HCT116 (cell line): ENCODE data around the gene SPNS1. TPM values are rescaled to one million over a fixed set of nuclear protein-coding genes. Genes with fewer than 3 reads are reported as not detected.

ENCODE experiments used
- ATAC-seq: fragments of 200-7000 bp; cut with Tn5 transposase; 2 replicates; pipeline ENCODE4 v1.9.1; 2020; ENCODE audit warnings: mild to moderate bottlenecking, moderate library complexity
- BruUV-seq: library from RNA; stranded (reverse); fragments of 400-500 nt; replicated peaks from 2 replicates; lab custom pipeline; 2021; lab: Mats Ljungman, UMichigan
- CTCF ChIA-PET: fragments of 300-600 bp; sonication (Branson Sonifier 250); formaldehyde crosslinking; loops from one replicate; lab custom pipeline; 2021; ENCODE audit warnings: antibody characterized with exemption; lab: Charles Lee
- POLR2A ChIA-PET: fragments of 300-600, 350-600 bp; sonication (Branson Sonifier 250); formaldehyde crosslinking; loops from one replicate; lab custom pipeline; 2021; ENCODE audit warnings: antibody characterized with exemption; lab: Charles Lee
- RAD21 ChIA-PET, 2 experiments: fragments of 300-600 bp; sonication (Branson Sonifier 250); formaldehyde crosslinking; loops; one replicate each; lab custom pipeline; 2023; ENCODE audit warnings: low total read pairs in 2 of 2; ENCODE audit not compliant: uncharacterized antibody in 2 of 2, unreplicated experiment in 2 of 2, low non-redundant PET in 1 of 2; lab: Charles Lee
- DNase-seq: peaks from one replicate; pipeline ENCODE4 v3.0.0-alpha.2; 2010; ENCODE audit warnings: low read depth, low spot score
- H2AFZ ChIP-seq: fragments of 200-600 bp; shearing (Covaris generic), sonication (generic); 2 replicates; pipeline ENCODE4 v1.6.1; 2017; ENCODE audit warnings: low read depth, mixed run types, mixed read lengths, antibody characterized with exemption, low read length; ENCODE audit not compliant: poor library complexity, severe bottlenecking
- H3K27ac ChIP-seq: 2 replicates; pipeline ENCODE4 v1.5.1; 2012; ENCODE audit warnings: low read depth, low read length
- H3K27me3 ChIP-seq: fragments of 200-600 bp; sonication (generic); 2 replicates; pipeline ENCODE4 v1.6.1; 2016; ENCODE audit warnings: mixed run types, low read length, mixed read lengths; ENCODE audit not compliant: insufficient read depth
- H3K36me3 ChIP-seq, 2 experiments: fragments of 200-500 bp in 1 of 2; fragments of 200-600 bp in 1 of 2; sonication (Bioruptor generic) in 1 of 2; sonication (generic) in 1 of 2; 2 replicates each; pipeline versions ENCODE4 v1.5.1 to v1.6.1; 2014 to 2016; ENCODE audit warnings: low read length in 2 of 2, inconsistent platforms in 1 of 2, mixed read lengths in 1 of 2, mixed run types in 1 of 2; ENCODE audit not compliant: insufficient read depth in 2 of 2, control insufficient read depth in 1 of 2
- H3K4me1 ChIP-seq, 2 experiments: fragments of 200-600 bp in 1 of 2; sonication (generic) in 1 of 2; 2 replicates each; pipeline versions ENCODE4 v1.5.1 to v1.6.1; 2012 to 2017; ENCODE audit warnings: low read length in 2 of 2, inconsistent platforms in 1 of 2, mild to moderate bottlenecking in 1 of 2, mixed read lengths in 1 of 2, mixed run types in 1 of 2, moderate library complexity in 1 of 2; ENCODE audit not compliant: insufficient read depth in 2 of 2, control insufficient read depth in 1 of 2
- H3K4me2 ChIP-seq: fragments of 200-600 bp; sonication (generic); 2 replicates; pipeline ENCODE4 v1.6.1; 2017; ENCODE audit warnings: mixed run types, low read length, mixed read lengths
- H3K4me3 ChIP-seq, 2 experiments: fragments of 200-600 bp in 1 of 2; sonication (generic) in 1 of 2; replicated peaks in 1 of 2; 2 replicates each; pipeline ENCODE4 v1.5.1; 2011 to 2016; ENCODE audit warnings: low read length in 2 of 2, control low read depth in 1 of 2, low read depth in 1 of 2, mild to moderate bottlenecking in 1 of 2, mixed read lengths in 1 of 2, mixed run types in 1 of 2
- H3K79me2 ChIP-seq: fragments of 200-600 bp; sonication (generic); 2 replicates; pipeline ENCODE4 v1.6.1; 2017; ENCODE audit warnings: mild to moderate bottlenecking, mixed run types, low read length, moderate library complexity, mixed read lengths; ENCODE audit not compliant: insufficient read depth
- H3K9ac ChIP-seq: fragments of 200-600 bp; sonication (generic); 2 replicates; pipeline ENCODE4 v1.6.1; 2016; ENCODE audit warnings: low read length, mixed read lengths
- H3K9me2 ChIP-seq: fragments of 200-600 bp; sonication (generic), shearing (Covaris generic); 2 replicates; pipeline ENCODE4 v1.6.1; 2017; ENCODE audit warnings: mixed run types, mild to moderate bottlenecking, moderate library complexity; ENCODE audit not compliant: insufficient read depth
- H3K9me3 ChIP-seq, 2 experiments: fragments of 200-500 bp in 1 of 2; fragments of 200-600 bp in 1 of 2; sonication (Bioruptor generic) in 1 of 2; sonication (generic) in 1 of 2; 2 replicates each; pipeline ENCODE4 v1.6.1; 2014 to 2017; ENCODE audit warnings: low read length in 2 of 2, mixed read lengths in 2 of 2, inconsistent platforms in 1 of 2, low read depth in 1 of 2, mild to moderate bottlenecking in 1 of 2, mixed run types in 1 of 2, moderate library complexity in 1 of 2; ENCODE audit not compliant: control insufficient read depth in 1 of 2, insufficient read depth in 1 of 2
- H4K20me1 ChIP-seq: fragments of 200-600 bp; sonication (generic), shearing (Covaris generic); 2 replicates; pipeline ENCODE4 v1.6.1; 2017; ENCODE audit warnings: mixed run types, mild to moderate bottlenecking, moderate library complexity; ENCODE audit not compliant: insufficient read depth
- ATF3 ChIP-seq: IDR thresholded peaks from 2 replicates; pipeline ENCODE4 v1.6.1; 2012
- CEBPB ChIP-seq: IDR thresholded peaks from 2 replicates; pipeline ENCODE4 v1.6.1; 2012; ENCODE audit warnings: low read depth
- CTCF ChIP-seq, 3 experiments: fragments of 200-600 bp in 1 of 3; sonication (generic) in 1 of 3; IDR thresholded peaks in 2 of 3; conservative IDR thresholded peaks in 1 of 3; 2 replicates each; pipeline ENCODE4 v1.5.1; 2012 to 2017; ENCODE audit warnings: low read depth in 2 of 3, low read length in 2 of 3, antibody characterized with exemption in 1 of 3, borderline replicate concordance in 1 of 3, control low read depth in 1 of 3, mild to moderate bottlenecking in 1 of 3, mixed read lengths in 1 of 3, mixed run types in 1 of 3, moderate library complexity in 1 of 3; ENCODE audit not compliant: insufficient read depth in 1 of 3
- EGR1 ChIP-seq: IDR thresholded peaks from 2 replicates; pipeline ENCODE4 v1.6.1; 2012; ENCODE audit warnings: low read depth
- ELF1 ChIP-seq: IDR thresholded peaks from 2 replicates; pipeline ENCODE4 v1.6.1; 2012; ENCODE audit warnings: low read depth, borderline replicate concordance
- EZH2 ChIP-seq: fragments of 200-600 bp; sonication (generic); IDR thresholded peaks from 2 replicates; pipeline ENCODE4 v1.6.1; 2017; ENCODE audit warnings: antibody characterized with exemption, mixed run types
- EZH2phosphoT487 ChIP-seq: fragments of 200-600 bp; IDR thresholded peaks from 2 replicates; pipeline ENCODE4 v1.6.1; 2018; ENCODE audit warnings: antibody characterized with exemption, borderline replicate concordance
- JUND ChIP-seq: IDR thresholded peaks from 2 replicates; pipeline ENCODE4 v1.6.1; 2012
- MAX ChIP-seq: IDR thresholded peaks from 2 replicates; pipeline ENCODE4 v1.6.1; 2012
- POLR2A ChIP-seq: IDR thresholded peaks from 2 replicates; pipeline ENCODE4 v1.7.0; 2011; ENCODE audit warnings: borderline replicate concordance; ENCODE audit not compliant: insufficient read depth, insufficient read length; ENCODE audit errors: extremely low read depth
- POLR2AphosphoS5 ChIP-seq: IDR thresholded peaks from 2 replicates; pipeline ENCODE4 v1.6.1; 2011; ENCODE audit warnings: mild to moderate bottlenecking, low read depth, low read length, moderate library complexity
- RAD21 ChIP-seq: IDR thresholded peaks from 2 replicates; pipeline ENCODE4 v1.6.1; 2012; ENCODE audit warnings: low read depth, mild to moderate bottlenecking
- REST ChIP-seq: IDR thresholded peaks from 2 replicates; pipeline ENCODE4 v1.6.1; 2012; ENCODE audit warnings: low read depth
- SIN3A ChIP-seq: IDR thresholded peaks from 2 replicates; pipeline ENCODE4 v1.6.1; 2012; ENCODE audit warnings: low read depth
- SP1 ChIP-seq: IDR thresholded peaks from 2 replicates; pipeline ENCODE4 v1.6.1; 2012; ENCODE audit warnings: low read depth
- ZBTB33 ChIP-seq: IDR thresholded peaks from 2 replicates; pipeline ENCODE4 v1.6.1; 2011; ENCODE audit warnings: mild to moderate bottlenecking, low read length, moderate library complexity; ENCODE audit not compliant: insufficient replicate concordance; ENCODE audit errors: extremely low read depth
- ZFX ChIP-seq: fragments of 450-650 bp; IDR thresholded peaks from 2 replicates; pipeline ENCODE4 v1.6.1; 2017
- ZNF274 ChIP-seq: fragments of 200-500 bp; sonication (Bioruptor generic); IDR thresholded peaks from 2 replicates; pipeline ENCODE4 v1.6.1; 2014; ENCODE audit warnings: mild to moderate bottlenecking, low read depth, low read length, inconsistent platforms
- intact Hi-C: fragments of 100-400 bp; cut with micrococcal nuclease; formaldehyde crosslinking; loops from 2 replicates; pipeline ENCODE4 v1.10.0; 2022
- total RNA-seq: library from RNA; stranded (reverse); gene quantifications from one replicate; pipeline ENCODE4 v1.2.1, GENCODE V29; 2021; ENCODE audit not compliant: unreplicated experiment

Gene SPNS1
- total RNA-seq, 1 experiment from 2014 or later, result 32.3 TPM

GRCh38 chr16:28998837-28999236, 24.3 kb downstream of the SPNS1 start:
- no peaks in the 10 kb centered on the region for H3K27me3 ChIP-seq
- RAD21 ChIA-PET, result no interaction called here
- TF ChIP-seq ZFX (no peak), CTCF (IDR thresholded peaks at IDR 0.05 in 2 of 3, conservative IDR thresholded peaks at IDR 0.05 in 1 of 3; ENCODE audit: borderline replicate concordance in 1 of 3, insufficient read depth in 1 of 3, low read depth in 2 of 3, low read length in 2 of 3) (no peak), REST (no peak), ZBTB33 (no peak), ZNF274 (no peak), POLR2A (no peak), CEBPB (no peak), EZH2 (no peak), RAD21 (no peak), ATF3 (no peak), SP1 (no peak), EGR1 (no peak), JUND (no peak), EZH2phosphoT487 (no peak), SIN3A (no peak), MAX (no peak), ELF1 (no peak), POLR2AphosphoS5 (no peak)
- TF ChIP-seq, all 23 proteins: peak for 0
- Histone ChIP-seq H2AFZ (no peak overlapping the region), H3K4me2 (no peak overlapping the region), H3K27ac (no peak overlapping the region), H3K4me1 (no peaks in the 10 kb centered on the region), H4K20me1 (no peaks in the 10 kb centered on the region), H3K9me3 (no peaks in the 10 kb centered on the region), H3K36me3 (no peaks in the 10 kb centered on the region), H3K9ac (no peak overlapping the region), H3K9me2 (no peaks in the 10 kb centered on the region), H3K79me2 (no peaks in the 10 kb centered on the region), H3K4me3 (no peak overlapping the region)
- intact Hi-C loops, result no loop called here
- no peak for ATAC-seq
- no peak for DNase-seq
- POLR2A ChIA-PET, result no interaction called here
- CTCF ChIA-PET, result interaction anchor here (1.6 kb wide), 1 partner anchor 21 kb away, joined by 4 read pairs; no protein-coding TSS in a partner anchor
- BruUV-seq, result no TSS peak
